Fibroblast of skin of left quadriceps (primary cell): ENCODE measurements around the gene TMEM237.
"Not testable (repeated sequence)": the region's sequence is repeated elsewhere in the genome, so short reads cannot be mapped to it uniquely, and the experiment has no call there.

Experiments used
- DNase-seq, 2 experiments: peaks; one replicate each; pipeline ENCODE4 v3.0.0-alpha.2; 2013; ENCODE audit warnings: low read depth in 2 of 2

TMEM237 gene

GRCh38 chr2:201643216-201643890 is at the start of gene TMEM237:
Gene TMEM237, minus strand, starts transcription at chr2:201643503. Its CDS starts 103 bp downstream, at chr2:201643400.
- no peak for DNase-seq

- DNase-seq, result no peak
These were observed 41.9 kb upstream of the TMEM237 start for GRCh38 chr2:201685156-201685555.

GRCh38 chr2:201680743-201681142 is 37.4 kb upstream of the TMEM237 start:
- no peak for DNase-seq

GRCh38 chr2:201678401-201678800 is 35.1 kb upstream of the TMEM237 start:
- no peak for DNase-seq

GRCh38 chr2:201675454-201675853 is 32.2 kb upstream of the TMEM237 start:
- DNase-seq, result no peak

- no peak for DNase-seq
These were observed 31.5 kb upstream of the TMEM237 start for GRCh38 chr2:201674794-201675193.

- no peak for DNase-seq
These were observed 31.0 kb upstream of the TMEM237 start for GRCh38 chr2:201674298-201674697.

- no peak for DNase-seq
These were observed 30.2 kb upstream of the TMEM237 start for GRCh38 chr2:201673546-201673945.

- not testable (repeated sequence) for DNase-seq
These were observed 27.9 kb upstream of the TMEM237 start for GRCh38 chr2:201671205-201671604.

- no peak for DNase-seq
These were observed 26.6 kb upstream of the TMEM237 start for GRCh38 chr2:201669865-201670264.

GRCh38 chr2:201668402-201668910 is 25.2 kb upstream of the TMEM237 start:
- no peak for DNase-seq

- no peak for DNase-seq
These were observed 21.0 kb upstream of the TMEM237 start for GRCh38 chr2:201664334-201664733.

- no peak for DNase-seq
These were observed 18.1 kb upstream of the TMEM237 start for GRCh38 chr2:201661366-201661765.

- no peak for DNase-seq
These were observed 17.1 kb upstream of the TMEM237 start for GRCh38 chr2:201660293-201660895.

- DNase-seq, result no peak
These were observed 13.4 kb upstream of the TMEM237 start for GRCh38 chr2:201656740-201657139.

- no peak for DNase-seq
These were observed 12.8 kb upstream of the TMEM237 start for GRCh38 chr2:201656102-201656501.

GRCh38 chr2:201654616-201655384 is 11.5 kb upstream of the TMEM237 start:
- peak; percentile 90 for DNase-seq

GRCh38 chr2:201653221-201653620 is 9.9 kb upstream of the TMEM237 start:
- no peak for DNase-seq

- no peak for DNase-seq
These were observed 6.1 kb upstream of the TMEM237 start for GRCh38 chr2:201649442-201649841.

- DNase-seq, result no peak
These were observed 4.1 kb upstream of the TMEM237 start for GRCh38 chr2:201647431-201647830.

GRCh38 chr2:201644001-201644400 is 698 bp upstream of the TMEM237 start:
- DNase-seq, result no peak

- DNase-seq, result peak in 1 of 2 experiments; percentile 55
These were observed 606 bp downstream of the TMEM237 start for GRCh38 chr2:201642579-201643215.
